ENCODE results near the gene SLC6A18.

The SLC6A18 gene

DNA sequence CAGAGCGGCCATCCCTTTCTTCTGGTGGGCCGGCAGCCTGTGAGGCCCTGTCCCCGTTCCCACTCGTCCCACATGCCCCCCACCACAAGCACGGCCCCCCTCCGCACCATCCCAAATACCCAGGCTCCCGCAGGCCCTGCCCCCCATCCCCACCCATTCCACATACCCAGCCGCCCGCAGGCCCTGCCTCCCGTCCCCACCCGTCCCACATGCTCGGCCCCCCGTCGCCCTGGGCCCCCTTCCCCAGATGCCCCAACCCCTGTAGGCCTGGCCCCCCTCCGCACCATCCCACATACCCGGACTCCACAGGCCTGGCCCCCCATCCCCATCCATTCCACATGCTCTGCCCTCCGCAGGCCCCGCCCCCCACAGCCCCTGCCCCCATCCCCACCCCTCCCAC lies 12.3 kb upstream of the SLC6A18 start:
- H3K9me3 Mint-ChIP-seq: peaks cover 3% of the 10 kb centered on the region
- no peak overlapping the region for H3K27ac Mint-ChIP-seq
- no peak for ATAC-seq (ENCODE audit: low read depth)
- H3K36me3 Mint-ChIP-seq: no peaks in the 10 kb centered on the region
- no peaks in the 10 kb centered on the region for H3K4me1 Mint-ChIP-seq
- no peak overlapping the region for H3K4me3 Mint-ChIP-seq
- DNase-seq (ENCODE audit: low spot score in 2 of 2): no peak
- peaks cover 17% of the 10 kb centered on the region for H3K27me3 Mint-ChIP-seq

DNA sequence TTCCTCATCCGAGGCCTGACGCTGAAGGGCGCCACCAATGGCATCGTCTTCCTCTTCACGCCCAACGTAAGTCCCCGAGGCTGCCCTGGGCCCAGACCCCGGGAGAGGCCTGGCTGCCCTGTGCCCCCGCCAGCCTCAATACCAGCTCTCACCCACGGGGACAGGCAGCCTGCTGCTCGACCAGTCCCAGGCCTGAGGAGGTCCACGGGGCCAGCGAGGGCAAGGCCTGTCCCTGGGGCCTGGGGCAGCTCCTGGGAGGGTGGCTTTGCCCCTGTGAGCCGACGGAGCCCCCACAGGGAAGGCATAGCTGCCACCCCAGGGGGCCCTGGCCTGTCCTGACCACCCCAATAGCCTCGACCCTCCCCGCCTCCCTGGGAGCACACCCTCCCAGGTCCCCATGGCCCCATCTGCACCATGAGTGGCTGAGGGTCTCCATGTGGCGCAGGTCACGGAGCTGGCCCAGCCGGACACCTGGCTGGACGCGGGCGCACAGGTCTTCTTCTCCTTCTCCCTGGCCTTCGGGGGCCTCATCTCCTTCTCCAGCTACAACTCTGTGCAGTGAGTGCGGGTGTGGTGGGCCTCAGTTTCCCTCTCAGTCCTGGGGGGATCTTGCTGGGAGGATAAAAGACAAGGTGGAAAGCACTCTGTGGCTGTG lies 11.5 kb upstream of the SLC6A18 start:
- Mint-ChIP-seq H3K27ac (no peak overlapping the region), H3K4me3 (no peak overlapping the region), H3K36me3 (no peaks in the 10 kb centered on the region), H3K4me1 (no peaks in the 10 kb centered on the region), H3K27me3 (peaks cover 17% of the 10 kb centered on the region), H3K9me3 (peaks cover 3% of the 10 kb centered on the region)
- no peak for DNase-seq (ENCODE audit: low spot score in 2 of 2)
- ATAC-seq (ENCODE audit: low read depth): no peak

DNA sequence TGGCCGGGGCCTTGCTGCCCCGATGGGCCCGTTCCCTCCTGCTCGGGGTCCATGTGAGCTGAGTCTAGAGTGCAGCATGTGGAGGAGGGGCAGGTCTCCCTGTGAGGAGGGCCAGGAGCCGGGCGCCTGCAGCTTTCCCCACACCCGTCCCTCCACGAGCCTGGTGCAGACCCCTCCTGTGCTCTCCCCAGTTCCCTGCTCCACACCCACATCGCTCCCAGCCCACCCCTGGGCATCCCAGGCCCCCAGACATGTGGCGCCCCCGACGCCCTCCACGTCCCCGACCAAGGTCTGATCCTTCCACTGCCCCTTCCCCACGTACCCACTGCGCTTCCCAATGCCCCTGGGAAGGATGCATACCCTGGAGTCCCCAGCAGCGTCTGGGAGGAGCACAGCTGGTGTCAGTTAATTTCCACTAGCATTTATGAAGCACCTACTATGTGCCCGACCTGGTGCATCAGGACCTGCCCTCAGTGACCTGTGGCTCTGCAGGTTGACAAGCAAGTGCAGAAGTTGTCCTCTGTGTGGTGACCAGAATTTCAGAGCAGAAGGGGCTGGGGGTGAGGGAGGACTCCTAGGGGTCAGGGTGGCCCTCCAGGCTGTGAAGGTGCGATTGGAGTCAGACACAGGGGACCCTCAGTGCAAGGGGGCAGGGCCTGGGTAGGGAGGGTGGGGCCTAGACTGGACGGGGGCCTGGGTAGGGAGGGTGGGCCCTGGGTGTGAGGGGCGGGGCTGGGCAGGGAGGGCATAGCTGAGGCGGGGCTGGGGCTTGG lies 10.8 kb upstream of the SLC6A18 start:
- Mint-ChIP-seq H3K4me1 (no peaks in the 10 kb centered on the region), H3K4me3 (no peak overlapping the region), H3K36me3 (no peaks in the 10 kb centered on the region), H3K27ac (no peak overlapping the region), H3K9me3 (peaks cover 3% of the 10 kb centered on the region), H3K27me3 (peaks cover 19% of the 10 kb centered on the region)
- no peak for ATAC-seq (ENCODE audit: low read depth)
- DNase-seq (ENCODE audit: low spot score in 2 of 2): no peak

DNA sequence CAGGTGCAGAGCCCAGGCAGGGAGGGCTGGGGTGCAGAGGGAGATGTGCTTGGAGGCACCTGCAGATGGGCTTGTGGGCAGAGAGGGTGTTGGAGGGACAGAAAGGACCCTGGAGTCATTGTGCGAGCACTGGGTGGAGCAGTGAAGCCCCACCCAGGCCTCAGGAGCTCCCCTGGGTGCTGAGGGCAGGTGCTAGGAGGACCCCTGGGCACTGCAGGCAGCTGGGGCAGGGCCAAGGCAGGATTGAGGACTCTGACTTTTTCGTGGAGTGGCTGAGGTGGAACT lies 10.3 kb upstream of the SLC6A18 start:
- Mint-ChIP-seq H3K27ac (no peak overlapping the region), H3K27me3 (peaks cover 14% of the 10 kb centered on the region), H3K9me3 (peaks cover 3% of the 10 kb centered on the region), H3K36me3 (no peaks in the 10 kb centered on the region), H3K4me3 (no peak overlapping the region), H3K4me1 (no peaks in the 10 kb centered on the region)
- ATAC-seq (ENCODE audit: low read depth) (no peak), DNase-seq (ENCODE audit: low spot score in 2 of 2) (no peak)

DNA sequence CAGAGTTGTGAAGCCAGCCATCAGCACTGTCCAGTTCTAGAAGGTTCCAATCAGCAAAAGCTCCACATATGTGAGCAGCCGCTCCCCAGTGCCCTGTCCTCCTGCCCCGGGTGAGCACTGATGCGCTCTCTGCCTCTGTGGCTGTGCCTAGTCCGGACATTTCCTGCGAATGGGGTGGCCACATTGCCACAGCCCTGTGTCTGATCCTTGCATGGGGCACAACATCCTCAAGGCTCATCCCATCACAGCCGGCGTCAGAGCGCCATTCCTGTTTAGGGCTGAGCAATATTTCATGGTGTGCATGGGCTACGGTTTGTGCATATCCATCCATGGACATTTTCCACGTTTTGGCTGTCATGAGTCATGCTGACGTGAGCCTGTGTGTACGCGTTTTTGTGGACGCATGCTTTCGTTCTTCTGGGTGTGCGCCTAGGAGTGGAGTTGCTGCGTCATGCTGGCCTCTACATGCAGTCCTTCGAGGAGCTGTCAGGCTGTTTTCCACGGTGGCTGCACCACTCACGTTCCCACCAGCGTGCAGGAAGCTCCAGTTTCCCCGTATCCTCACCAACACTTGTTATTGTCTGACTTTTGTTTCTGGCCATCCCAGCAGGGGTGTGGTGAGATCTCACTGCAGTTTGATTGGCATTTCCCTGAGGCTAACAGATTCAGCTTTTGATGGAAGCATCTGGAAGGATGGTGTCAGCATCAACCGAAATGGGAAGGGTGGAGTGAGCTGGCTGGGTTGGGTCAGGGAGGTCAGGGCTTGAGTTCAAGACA lies 9.7 kb upstream of the SLC6A18 start:
- H3K27ac Mint-ChIP-seq: no peak overlapping the region
- H3K27me3 Mint-ChIP-seq: peaks cover 14% of the 10 kb centered on the region
- ATAC-seq (ENCODE audit: low read depth) (no peak), DNase-seq (ENCODE audit: low spot score in 2 of 2) (no peak)
- H3K36me3 Mint-ChIP-seq: no peaks in the 10 kb centered on the region
- H3K4me1 Mint-ChIP-seq: no peaks in the 10 kb centered on the region
- peaks cover 3% of the 10 kb centered on the region for H3K9me3 Mint-ChIP-seq
- H3K4me3 Mint-ChIP-seq: no peak overlapping the region

DNA sequence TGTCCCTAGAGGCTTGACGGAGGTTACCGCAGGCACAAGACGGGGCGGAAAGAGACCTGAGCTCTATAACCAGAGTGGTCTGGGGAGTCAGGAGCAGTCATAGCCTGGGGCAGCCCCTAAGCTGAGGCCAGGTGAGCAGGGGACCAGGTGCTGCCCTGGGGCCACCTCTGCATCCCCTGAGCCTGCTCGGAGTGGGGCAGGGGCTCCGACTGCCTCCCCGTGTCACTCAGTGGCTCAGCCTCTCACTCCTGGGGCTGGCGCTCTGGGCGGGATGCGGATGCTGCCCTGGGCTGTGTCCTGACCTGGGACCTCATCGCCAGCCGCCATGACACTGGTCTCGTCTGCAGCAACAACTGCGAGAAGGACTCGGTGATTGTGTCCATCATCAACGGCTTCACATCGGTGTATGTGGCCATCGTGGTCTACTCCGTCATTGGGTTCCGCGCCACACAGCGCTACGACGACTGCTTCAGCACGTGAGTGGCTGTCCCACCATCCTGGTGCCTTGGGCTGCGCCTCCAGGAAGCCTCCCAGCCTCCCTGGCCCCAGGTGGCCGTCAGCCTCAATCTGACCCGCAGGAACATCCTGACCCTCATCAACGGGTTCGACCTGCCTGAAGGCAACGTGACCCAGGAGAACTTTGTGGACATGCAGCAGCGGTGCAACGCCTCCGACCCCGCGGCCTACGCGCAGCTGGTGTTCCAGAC lies 8.8 kb upstream of the SLC6A18 start:
- peaks cover 14% of the 10 kb centered on the region for H3K27me3 Mint-ChIP-seq
- H3K4me1 Mint-ChIP-seq: no peaks in the 10 kb centered on the region
- no peak overlapping the region for H3K27ac Mint-ChIP-seq
- no peak overlapping the region for H3K4me3 Mint-ChIP-seq
- H3K9me3 Mint-ChIP-seq: peaks cover 3% of the 10 kb centered on the region
- no peaks in the 10 kb centered on the region for H3K36me3 Mint-ChIP-seq
- ATAC-seq (ENCODE audit: low read depth): no peak
- no peak for DNase-seq (ENCODE audit: low spot score in 2 of 2)

DNA sequence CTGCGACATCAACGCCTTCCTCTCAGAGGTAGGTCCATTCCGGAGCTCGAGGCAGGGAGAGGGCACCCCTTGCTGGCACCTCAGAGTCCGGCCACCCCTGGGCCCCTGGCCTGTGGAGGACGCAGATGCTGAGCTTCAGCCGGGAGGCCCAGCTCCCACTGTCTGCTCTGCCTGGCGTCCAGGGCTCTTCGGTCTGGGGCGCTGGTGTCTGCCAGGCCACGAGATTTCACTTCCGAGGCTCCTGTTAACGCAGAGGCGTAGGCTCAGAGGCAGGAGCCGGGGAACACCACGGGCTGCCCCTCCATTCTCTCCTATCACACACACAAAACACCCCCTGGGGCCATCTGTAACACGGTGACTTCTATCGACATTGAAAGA lies 8.3 kb upstream of the SLC6A18 start:
- Mint-ChIP-seq H3K27ac (no peak overlapping the region), H3K4me3 (no peak overlapping the region)

DNA sequence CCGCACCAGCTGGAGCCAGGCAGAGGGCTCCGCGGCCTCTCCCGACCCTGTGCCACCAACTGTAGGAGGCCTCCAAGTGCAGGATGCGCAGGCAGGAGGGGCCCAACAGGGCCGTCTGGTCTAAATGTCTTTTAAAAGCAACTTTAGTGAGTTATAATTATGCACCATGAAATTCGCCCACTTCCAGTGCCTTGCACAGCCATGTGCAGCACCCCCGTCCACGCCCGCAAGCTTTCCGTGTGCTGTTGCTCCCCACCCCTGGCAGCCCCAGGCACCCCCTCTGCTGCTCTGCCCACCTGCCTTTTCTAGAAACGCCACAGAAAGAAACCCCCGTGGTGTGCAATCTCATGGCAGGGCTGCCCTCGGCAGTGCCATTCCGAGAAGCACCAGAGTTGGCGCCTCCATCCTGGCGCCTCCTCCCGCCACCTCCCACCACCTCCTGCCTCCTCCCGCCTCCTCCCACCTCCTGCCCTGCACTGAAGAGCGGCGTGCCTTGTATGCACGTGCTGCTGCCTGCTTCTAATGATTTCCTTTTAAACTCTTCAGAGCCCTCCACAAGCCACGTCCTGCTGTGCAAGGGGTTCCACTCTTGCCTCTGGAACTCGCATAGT lies 7.5 kb upstream of the SLC6A18 start:
- Mint-ChIP-seq H3K9me3 (peaks cover 3% of the 10 kb centered on the region), H3K36me3 (no peaks in the 10 kb centered on the region), H3K4me1 (no peaks in the 10 kb centered on the region), H3K27me3 (peaks cover 14% of the 10 kb centered on the region), H3K4me3 (no peak overlapping the region), H3K27ac (no peak overlapping the region)
- DNase-seq (ENCODE audit: low spot score in 2 of 2) (no peak), ATAC-seq (ENCODE audit: low read depth) (no peak)

More for the DNA sequence above, 8.3 kb upstream of the SLC6A18 start:
- DNase-seq (ENCODE audit: low spot score in 2 of 2): no peak
- Mint-ChIP-seq H3K9me3 (peaks cover 3% of the 10 kb centered on the region), H3K36me3 (no peaks in the 10 kb centered on the region), H3K27me3 (peaks cover 14% of the 10 kb centered on the region), H3K4me1 (no peaks in the 10 kb centered on the region)
- no peak for ATAC-seq (ENCODE audit: low read depth)

DNA sequence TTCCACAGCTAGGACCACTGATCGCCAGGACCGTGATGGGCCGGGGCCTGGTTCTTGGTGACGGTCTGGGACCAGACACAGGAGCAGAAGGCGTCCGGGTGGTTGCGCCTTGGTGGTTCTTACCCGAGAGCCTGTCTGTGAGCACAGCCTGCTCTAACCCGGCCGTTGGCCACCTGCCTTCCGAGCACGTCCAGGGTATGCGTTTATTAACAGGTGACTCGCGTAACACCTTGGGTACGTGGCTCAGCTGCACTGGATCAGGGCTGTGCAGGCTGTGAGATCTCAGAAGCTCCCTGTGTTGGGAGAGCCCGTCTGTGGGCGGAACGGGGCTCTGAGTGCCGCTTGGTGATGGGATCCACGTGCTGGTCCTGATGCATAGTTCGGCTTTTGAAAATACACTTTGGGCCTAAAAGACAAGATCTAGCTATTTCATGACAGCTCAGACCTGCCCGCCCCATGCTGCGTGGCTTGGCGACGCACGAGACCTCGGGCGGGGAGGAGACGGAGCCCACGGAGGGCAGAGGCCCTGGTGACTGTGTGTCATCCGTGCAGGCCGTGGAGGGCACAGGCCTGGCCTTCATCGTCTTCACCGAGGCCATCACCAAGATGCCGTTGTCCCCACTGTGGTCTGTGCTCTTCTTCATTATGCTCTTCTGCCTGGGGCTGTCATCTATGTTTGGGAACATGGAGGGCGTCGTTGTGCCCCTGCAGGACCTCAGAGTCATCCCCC lies 6.7 kb upstream of the SLC6A18 start:
- H3K27me3 Mint-ChIP-seq: peaks cover 14% of the 10 kb centered on the region
- no peak overlapping the region for H3K27ac Mint-ChIP-seq
- no peak for ATAC-seq (ENCODE audit: low read depth)
- H3K9me3 Mint-ChIP-seq: peaks cover 3% of the 10 kb centered on the region
- no peak for DNase-seq (ENCODE audit: low spot score in 2 of 2)
- no peaks in the 10 kb centered on the region for H3K36me3 Mint-ChIP-seq
- H3K4me1 Mint-ChIP-seq: no peaks in the 10 kb centered on the region
- no peak overlapping the region for H3K4me3 Mint-ChIP-seq

DNA sequence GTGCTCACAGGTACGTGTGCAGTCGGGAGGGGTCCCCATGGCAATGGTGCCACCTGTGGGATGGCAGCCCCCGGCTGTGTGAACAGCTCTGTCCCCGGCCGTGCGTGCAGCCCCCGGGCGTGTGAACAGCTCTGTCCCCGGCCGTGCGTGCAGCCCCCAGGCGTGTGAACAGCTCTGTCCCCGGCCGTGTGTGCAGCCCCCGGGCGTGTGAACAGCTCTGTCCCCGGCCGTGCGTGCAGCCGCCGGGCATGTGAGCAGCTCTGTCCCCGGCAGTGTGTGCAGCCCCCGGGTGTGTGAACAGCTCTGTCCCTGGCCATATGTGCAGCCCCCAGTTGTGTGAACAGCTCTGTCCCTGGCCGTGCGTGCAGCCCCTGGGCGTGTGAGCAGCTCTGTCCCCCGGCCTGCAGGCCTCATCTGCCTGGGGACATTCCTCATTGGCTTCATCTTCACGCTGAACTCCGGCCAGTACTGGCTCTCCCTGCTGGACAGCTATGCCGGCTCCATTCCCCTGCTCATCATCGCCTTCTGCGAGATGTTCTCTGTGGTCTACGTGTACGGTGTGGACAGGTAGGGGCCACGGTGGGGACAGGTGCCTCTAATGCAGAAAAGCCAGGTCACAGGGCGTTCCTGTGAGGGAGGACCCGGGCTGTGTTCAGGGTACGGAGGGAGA lies 5.9 kb upstream of the SLC6A18 start:
- DNase-seq (ENCODE audit: low spot score in 2 of 2) (no peak), ATAC-seq (ENCODE audit: low read depth) (no peak)
- H3K36me3 Mint-ChIP-seq: no peaks in the 10 kb centered on the region
- H3K9me3 Mint-ChIP-seq: peaks cover 3% of the 10 kb centered on the region
- H3K4me1 Mint-ChIP-seq: no peaks in the 10 kb centered on the region
- no peak overlapping the region for H3K27ac Mint-ChIP-seq
- H3K27me3 Mint-ChIP-seq: peaks cover 14% of the 10 kb centered on the region
- H3K4me3 Mint-ChIP-seq: no peak overlapping the region

DNA sequence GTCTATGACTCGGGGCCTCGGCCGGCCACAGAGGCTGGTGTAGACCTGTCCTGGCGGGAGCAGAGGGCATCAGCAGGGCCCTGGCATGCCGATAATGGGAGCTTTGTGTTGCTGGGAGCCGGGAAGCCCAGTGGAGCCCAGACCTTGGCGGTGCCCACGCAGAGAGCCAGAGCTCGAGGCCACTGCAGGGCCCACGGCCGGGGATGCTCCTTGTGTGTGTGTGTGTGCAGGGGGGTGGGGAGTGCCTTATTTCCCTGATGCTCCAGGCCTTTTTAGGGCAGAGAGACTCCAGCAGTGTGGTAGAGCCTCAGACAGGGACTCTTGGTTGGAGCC lies 5.4 kb upstream of the SLC6A18 start:
- no peak overlapping the region for H3K27ac Mint-ChIP-seq
- DNase-seq (ENCODE audit: low spot score in 2 of 2) (no peak), ATAC-seq (ENCODE audit: low read depth) (no peak)
- H3K27me3 Mint-ChIP-seq: peaks cover 11% of the 10 kb centered on the region
- no peaks in the 10 kb centered on the region for H3K36me3 Mint-ChIP-seq
- no peak overlapping the region for H3K4me3 Mint-ChIP-seq
- peaks cover 3% of the 10 kb centered on the region for H3K9me3 Mint-ChIP-seq
- H3K4me1 Mint-ChIP-seq: no peaks in the 10 kb centered on the region

DNA sequence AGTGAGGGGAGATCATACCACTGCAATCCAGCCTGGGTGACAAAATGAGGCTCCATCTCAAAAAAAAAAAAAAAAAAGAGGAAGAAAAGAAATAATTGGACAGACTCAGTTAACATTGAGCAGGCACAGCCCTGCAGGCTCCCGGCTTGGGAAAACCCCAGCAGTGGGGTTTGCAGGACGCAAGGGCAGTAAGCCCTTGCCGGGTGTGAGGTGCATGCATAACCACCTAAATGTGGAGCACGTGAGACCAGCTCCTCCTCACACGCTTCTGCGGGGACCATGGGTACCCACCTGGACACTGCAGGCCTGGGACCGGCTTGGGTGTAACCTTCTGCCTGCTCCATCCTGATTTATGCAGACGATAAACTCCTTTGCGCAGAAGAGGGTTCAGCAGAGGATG lies 4.8 kb upstream of the SLC6A18 start:
- DNase-seq (ENCODE audit: low spot score in 2 of 2) (no peak), ATAC-seq (ENCODE audit: low read depth) (no peak)
- Mint-ChIP-seq H3K4me1 (no peaks in the 10 kb centered on the region), H3K27me3 (peaks cover 9% of the 10 kb centered on the region), H3K4me3 (no peak overlapping the region), H3K36me3 (no peaks in the 10 kb centered on the region), H3K9me3 (peaks cover 3% of the 10 kb centered on the region), H3K27ac (no peak overlapping the region)

DNA sequence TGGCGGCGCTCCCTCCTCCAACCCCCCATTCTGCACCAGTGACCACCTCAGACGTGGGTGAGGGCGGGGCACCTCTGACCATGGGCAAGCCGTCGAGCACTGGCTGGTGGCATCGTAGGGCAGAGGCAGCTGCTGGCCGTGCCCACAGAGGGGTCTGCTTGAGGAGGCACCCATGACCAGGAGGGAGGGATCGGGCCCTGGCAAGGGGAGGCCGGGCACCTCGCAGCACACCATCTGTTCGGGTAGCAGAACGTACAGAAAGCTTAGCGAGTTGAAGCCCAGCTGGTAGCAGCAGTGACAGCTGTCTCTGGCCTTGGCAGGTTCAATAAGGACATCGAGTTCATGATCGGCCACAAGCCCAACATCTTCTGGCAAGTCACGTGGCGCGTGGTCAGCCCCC lies 4.3 kb upstream of the SLC6A18 start:
- Mint-ChIP-seq H3K4me1 (no peaks in the 10 kb centered on the region), H3K4me3 (no peak overlapping the region), H3K27me3 (peaks cover 6% of the 10 kb centered on the region), H3K27ac (no peak overlapping the region), H3K9me3 (peaks cover under 1% of the 10 kb centered on the region), H3K36me3 (no peaks in the 10 kb centered on the region)
- no peak for DNase-seq (ENCODE audit: low spot score in 2 of 2)
- ATAC-seq (ENCODE audit: low read depth): no peak
